MM.1S (cell line): Measurements from ENCODE around the gene LCN12.

Source experiments
- CTCF ChIP-seq: fragments of 300-600 bp; sonication (generic); IDR thresholded peaks from 2 replicates; pipeline ENCODE4 v1.5.1; 2016; ENCODE audit warnings: antibody characterized with exemption, low read length, mixed read lengths
- EZH2 ChIP-seq: fragments of 300-600 bp; sonication (generic); optimal IDR thresholded peaks from 2 replicates; pipeline ENCODE3; 2017; ENCODE audit warnings: low read depth, mild to moderate bottlenecking, antibody characterized with exemption, low read length, mixed read lengths
- EZH2phosphoT487 ChIP-seq: fragments of 300-600 bp; sonication (generic); IDR thresholded peaks from 2 replicates; pipeline ENCODE4 v1.6.1; 2018; ENCODE audit warnings: antibody characterized with exemption, low read length

- TF ChIP-seq CTCF = no peak
- no peak for TF ChIP-seq EZH2
- no peak for TF ChIP-seq EZH2phosphoT487
Observed at GRCh38 chr9:136928591-136928990, 23.5 kb upstream of the LCN12 start.
